Sigmoid colon (tissue), 4 donors: Measurements from ENCODE around the gene NPHP4.

ENCODE experiments used
- EP300 ChIP-seq, 4 donors: sonication (generic); formaldehyde crosslinking; IDR thresholded peaks; one replicate each; pipeline ENCODE4 v1.6.1; 2017; ENCODE audit warnings: antibody characterized with exemption in 4 of 4
- POLR2A ChIP-seq, 2 donors: fragments of 450-650 bp; IDR thresholded peaks; one replicate each; pipeline ENCODE4 v1.6.1; 2016; ENCODE audit warnings: antibody characterized with exemption in 2 of 2, mild to moderate bottlenecking in 2 of 2, moderate library complexity in 2 of 2
- POLR2AphosphoS5 ChIP-seq, 4 donors: sonication (generic); formaldehyde crosslinking; IDR thresholded peaks; one replicate each; pipeline ENCODE4 v1.6.1; 2017; ENCODE audit warnings: antibody characterized with exemption in 4 of 4
- TF ChIP-seq, protein P1 (sequence below), 4 experiments: fragments of 450-650 bp in 3 of 4; fragments of 200-600 bp in 1 of 4; IDR thresholded peaks; one replicate each; pipeline ENCODE4 v1.5.1; 2016 to 2019; ENCODE audit warnings: antibody characterized with exemption in 4 of 4, mild to moderate bottlenecking in 3 of 4, moderate library complexity in 2 of 4

DNA sequence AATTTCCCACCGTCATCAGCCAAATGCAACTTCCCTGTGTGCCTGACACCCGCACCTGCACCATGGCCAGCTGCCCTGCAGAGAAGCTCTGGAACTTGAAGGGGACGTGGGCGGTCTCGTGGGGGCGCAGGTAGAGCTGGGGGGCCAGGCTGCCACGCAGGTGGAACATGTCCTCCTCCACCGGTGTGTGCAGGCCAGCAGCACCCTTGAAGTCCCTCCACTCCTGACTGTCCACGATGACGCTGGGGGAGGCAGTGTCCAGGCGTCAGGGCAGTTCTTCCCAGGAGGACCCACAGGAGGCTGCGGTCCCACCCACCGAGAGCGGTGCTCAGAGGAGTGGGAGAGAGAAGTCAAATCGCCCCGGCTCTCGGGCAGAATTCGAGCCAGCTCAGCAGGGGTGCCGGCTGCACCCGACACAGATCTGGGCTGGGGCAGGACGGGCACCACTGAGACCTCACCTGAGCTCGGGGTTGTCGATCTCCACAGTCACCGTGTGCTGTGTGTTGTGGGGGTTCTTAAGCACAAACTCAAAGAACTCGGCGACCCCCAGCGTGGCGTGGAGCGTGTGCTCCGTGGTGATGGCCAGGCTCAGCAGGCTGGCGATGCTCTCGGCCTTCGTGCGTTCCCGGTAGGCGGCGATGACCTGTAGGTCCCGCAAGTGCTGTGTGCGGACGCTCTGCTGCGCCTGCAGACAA lies 117.7 kb downstream of the NPHP4 start:
- TF ChIP-seq, protein P1, sequence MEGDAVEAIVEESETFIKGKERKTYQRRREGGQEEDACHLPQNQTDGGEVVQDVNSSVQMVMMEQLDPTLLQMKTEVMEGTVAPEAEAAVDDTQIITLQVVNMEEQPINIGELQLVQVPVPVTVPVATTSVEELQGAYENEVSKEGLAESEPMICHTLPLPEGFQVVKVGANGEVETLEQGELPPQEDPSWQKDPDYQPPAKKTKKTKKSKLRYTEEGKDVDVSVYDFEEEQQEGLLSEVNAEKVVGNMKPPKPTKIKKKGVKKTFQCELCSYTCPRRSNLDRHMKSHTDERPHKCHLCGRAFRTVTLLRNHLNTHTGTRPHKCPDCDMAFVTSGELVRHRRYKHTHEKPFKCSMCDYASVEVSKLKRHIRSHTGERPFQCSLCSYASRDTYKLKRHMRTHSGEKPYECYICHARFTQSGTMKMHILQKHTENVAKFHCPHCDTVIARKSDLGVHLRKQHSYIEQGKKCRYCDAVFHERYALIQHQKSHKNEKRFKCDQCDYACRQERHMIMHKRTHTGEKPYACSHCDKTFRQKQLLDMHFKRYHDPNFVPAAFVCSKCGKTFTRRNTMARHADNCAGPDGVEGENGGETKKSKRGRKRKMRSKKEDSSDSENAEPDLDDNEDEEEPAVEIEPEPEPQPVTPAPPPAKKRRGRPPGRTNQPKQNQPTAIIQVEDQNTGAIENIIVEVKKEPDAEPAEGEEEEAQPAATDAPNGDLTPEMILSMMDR (IDR thresholded peaks at IDR 0.05), result no peak
- TF ChIP-seq POLR2AphosphoS5 (IDR thresholded peaks at IDR 0.05) (no peak), EP300 (IDR thresholded peaks at IDR 0.05) (no peak), POLR2A (IDR thresholded peaks at IDR 0.05) (no peak)
